ENCODE measurements around the gene PTPRM. TPM values are rescaled to one million over a fixed set of nuclear protein-coding genes. Genes with fewer than 3 reads are reported as not detected.

PTPRM gene
- total RNA-seq, 1 donor from 2014 or later: 63.2 TPM

- no peak for TF ChIP-seq CTCF (conservative IDR thresholded peaks at IDR 0.05; ENCODE audit: low read depth, low read length)
- no peak for DNase-seq (ENCODE audit: low read depth)
These were observed 469.4 kb downstream of the PTPRM start for GRCh38 chr18:8036551-8036950.

GRCh38 chr18:8037296-8037695 lies 470.2 kb downstream of the PTPRM start:
- H3K4me3 ChIP-seq (ENCODE audit: low read depth, low read length): no peak overlapping the region
- DNase-seq (ENCODE audit: low read depth): no peak
- no peak for TF ChIP-seq CTCF (conservative IDR thresholded peaks at IDR 0.05; ENCODE audit: low read depth, low read length)

More at GRCh38 chr18:8036551-8036950, 469.4 kb downstream of the PTPRM start:
- no peak overlapping the region for H3K4me3 ChIP-seq (ENCODE audit: low read depth, low read length)

- no peak for DNase-seq (ENCODE audit: low read depth)
- no peak overlapping the region for H3K4me3 ChIP-seq (ENCODE audit: low read depth, low read length)
- TF ChIP-seq CTCF (conservative IDR thresholded peaks at IDR 0.05; ENCODE audit: low read depth, low read length): no peak
These were observed 472.9 kb downstream of the PTPRM start for GRCh38 chr18:8040021-8040420.

- no peak for TF ChIP-seq CTCF (conservative IDR thresholded peaks at IDR 0.05; ENCODE audit: low read depth, low read length)
- no peak overlapping the region for H3K4me3 ChIP-seq (ENCODE audit: low read depth, low read length)
- DNase-seq (ENCODE audit: low read depth): no peak
These were observed 474.5 kb downstream of the PTPRM start for GRCh38 chr18:8041526-8042111.

GRCh38 chr18:8044004-8044403 lies 476.9 kb downstream of the PTPRM start:
- no peak for TF ChIP-seq CTCF (conservative IDR thresholded peaks at IDR 0.05; ENCODE audit: low read depth, low read length)
- DNase-seq (ENCODE audit: low read depth): no peak
- no peak overlapping the region for H3K4me3 ChIP-seq (ENCODE audit: low read depth, low read length)

- no peak for TF ChIP-seq CTCF (conservative IDR thresholded peaks at IDR 0.05; ENCODE audit: low read depth, low read length)
- H3K4me3 ChIP-seq (ENCODE audit: low read depth, low read length): no peak overlapping the region
- no peak for DNase-seq (ENCODE audit: low read depth)
These were observed 478.2 kb downstream of the PTPRM start for GRCh38 chr18:8045160-8045883.

GRCh38 chr18:8045884-8046281 lies 478.8 kb downstream of the PTPRM start:
- H3K4me3 ChIP-seq (ENCODE audit: low read depth, low read length): no peak overlapping the region
- TF ChIP-seq CTCF (conservative IDR thresholded peaks at IDR 0.05; ENCODE audit: low read depth, low read length): no peak
- DNase-seq (ENCODE audit: low read depth): no peak
